Measurements from ENCODE around the gene SLC7A7.

DNA sequence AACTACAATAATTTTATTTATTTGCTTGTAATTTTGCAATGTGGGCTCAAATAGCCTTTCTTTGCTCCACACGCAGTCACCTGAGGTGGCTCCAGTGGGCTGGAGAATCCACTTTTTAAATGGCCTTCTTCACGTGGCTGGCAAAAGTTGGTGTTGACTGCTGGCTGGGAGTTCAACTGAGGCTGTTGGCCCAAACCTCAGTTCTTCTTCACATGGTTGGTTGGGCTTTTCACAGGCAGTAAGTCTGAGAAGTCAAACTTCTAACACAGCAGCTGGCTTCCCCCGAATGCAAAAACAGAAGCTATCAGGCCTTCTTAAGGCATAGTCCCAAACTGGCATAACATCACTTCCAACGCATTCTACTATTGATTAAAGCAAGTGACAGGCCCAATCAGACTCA, 50.9 kb downstream of the SLC7A7 start:
- TF ChIP-seq POLR2A (IDR thresholded peaks at IDR 0.05) (no peak), CTCF (IDR thresholded peaks at IDR 0.05) (no peak)

Data from right lobe of liver (tissue), 4 donors.